ENCODE results near the gene ALDH9A1. TPM values are rescaled to one million over a fixed set of nuclear protein-coding genes. Genes with fewer than 3 reads are reported as not detected.
"Not testable (repeated sequence)": the region's sequence is repeated elsewhere in the genome, so short reads cannot be mapped to it uniquely, and the experiment has no call there.

Gene ALDH9A1
- total and polyA plus RNA-seq, 4 donors = 32.8 to 76.3 (median 51.1) TPM

DNA sequence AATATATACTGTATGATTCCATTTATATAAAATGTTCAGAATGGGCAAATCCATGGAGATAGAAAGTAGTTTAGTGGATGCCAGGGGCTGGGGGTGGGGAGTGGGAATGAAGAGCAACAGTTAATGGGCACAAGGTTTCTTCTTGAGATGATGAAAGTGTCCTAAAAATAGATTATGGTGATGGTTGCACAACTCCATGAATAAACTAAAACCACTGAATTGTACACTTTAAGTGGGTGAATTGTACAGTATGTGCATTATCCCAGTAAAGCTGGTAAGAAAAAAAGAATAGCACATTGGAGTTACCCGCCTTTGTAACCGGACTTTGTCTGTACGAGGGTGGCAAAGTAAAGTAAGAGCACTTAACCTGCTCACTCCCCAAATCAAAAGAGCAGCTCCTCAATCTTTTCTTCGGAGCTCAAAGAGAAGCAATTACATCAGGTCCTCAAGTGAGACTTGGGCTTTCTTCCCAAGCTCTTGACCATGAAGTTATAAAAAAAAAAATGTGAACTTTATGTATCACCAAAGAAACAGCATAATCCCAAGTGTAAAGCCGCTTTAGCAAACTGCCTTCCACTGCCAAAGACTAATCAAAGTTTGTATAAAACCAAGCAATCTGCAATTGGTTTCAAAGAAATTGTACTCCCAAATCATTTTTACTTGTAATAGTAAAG, 32.1 kb downstream of the ALDH9A1 start:
- Histone ChIP-seq H3K9ac (ENCODE audit: insufficient read depth in 1 of 2, low read length in 2 of 2) (no peak overlapping the region), H3K27ac (ENCODE audit: low read depth in 1 of 2, low read length in 1 of 2) (no peak overlapping the region), H3K27me3 (ENCODE audit: control insufficient read depth in 3 of 3, insufficient read depth in 3 of 3, low read length in 2 of 3) (no peaks in the 10 kb centered on the region), H3K36me3 (ENCODE audit: control insufficient read depth in 4 of 4, insufficient read depth in 4 of 4, low read length in 4 of 4) (peaks cover 24 to 69% (median 45%) of the 10 kb centered on the region in 4 donors), H3K9me3 (ENCODE audit: control insufficient read depth in 4 of 4, insufficient read depth in 3 of 4, low read length in 3 of 4) (no peaks in the 10 kb centered on the region), H3K4me1 (ENCODE audit: control insufficient read depth in 5 of 5, insufficient read depth in 5 of 5, low read length in 5 of 5) (peaks cover 0 to 1% (median 0%) of the 10 kb centered on the region in 5 donors), H3K4me3 (no peak overlapping the region)
- ATAC-seq (ENCODE audit: insufficient read depth, low FRiP score) = peak; percentile 51
- no peak for TF ChIP-seq CTCF (IDR thresholded peaks at IDR 0.05; ENCODE audit: control extremely low read depth, extremely low read depth)
- DNase-seq = peak in 2 of 3 donors; percentile 20 to 60
- WGBS, 2 donors = 56 to 57% methylated on average over 5 of the region's 5 CpGs

- Histone ChIP-seq H3K27ac (ENCODE audit: low read depth in 1 of 2, low read length in 1 of 2) (peak overlapping the region in 1 of 2 donors; percentile 2), H3K4me1 (ENCODE audit: control insufficient read depth in 5 of 5, insufficient read depth in 5 of 5, low read length in 5 of 5) (peaks cover 0 to 7% (median 0%) of the 10 kb centered on the region in 5 donors), H3K27me3 (ENCODE audit: control insufficient read depth in 3 of 3, insufficient read depth in 3 of 3, low read length in 2 of 3) (no peaks in the 10 kb centered on the region), H3K9ac (ENCODE audit: insufficient read depth in 1 of 2, low read length in 2 of 2) (no peak overlapping the region), H3K36me3 (ENCODE audit: control insufficient read depth in 4 of 4, insufficient read depth in 4 of 4, low read length in 4 of 4) (peaks cover 28 to 47% (median 36%) of the 10 kb centered on the region in 4 donors), H3K4me3 (no peak overlapping the region), H3K9me3 (ENCODE audit: control insufficient read depth in 4 of 4, insufficient read depth in 3 of 4, low read length in 3 of 4) (no peaks in the 10 kb centered on the region)
- ATAC-seq (ENCODE audit: insufficient read depth, low FRiP score) (no peak), DNase-seq (no peak)
- no peak for TF ChIP-seq CTCF (IDR thresholded peaks at IDR 0.05; ENCODE audit: control extremely low read depth, extremely low read depth)
- 84 to 88% methylated on average over 3 of the region's 3 CpGs for WGBS, 2 donors
Measured at GRCh38 chr1:165662186-165662585, 36.2 kb downstream of the ALDH9A1 start.

- ATAC-seq (ENCODE audit: insufficient read depth, low FRiP score) (no peak), DNase-seq (no peak)
- TF ChIP-seq CTCF (IDR thresholded peaks at IDR 0.05; ENCODE audit: control extremely low read depth, extremely low read depth) = no peak
- H3K4me1 ChIP-seq (ENCODE audit: control insufficient read depth in 5 of 5, insufficient read depth in 5 of 5, low read length in 5 of 5) = peaks cover 0 to 7% (median 0%) of the 10 kb centered on the region in 5 donors
- H3K4me3 ChIP-seq = no peak overlapping the region
- no peak overlapping the region for H3K9ac ChIP-seq (ENCODE audit: insufficient read depth in 1 of 2, low read length in 2 of 2)
- WGBS, 2 donors = 90 to 98% methylated on average over 2 of the region's 2 CpGs
- no peaks in the 10 kb centered on the region for H3K27me3 ChIP-seq (ENCODE audit: control insufficient read depth in 3 of 3, insufficient read depth in 3 of 3, low read length in 2 of 3)
- peaks cover 30 to 47% (median 35%) of the 10 kb centered on the region in 4 donors for H3K36me3 ChIP-seq (ENCODE audit: control insufficient read depth in 4 of 4, insufficient read depth in 4 of 4, low read length in 4 of 4)
- peak overlapping the region in 1 of 2 donors; percentile 2 for H3K27ac ChIP-seq (ENCODE audit: low read depth in 1 of 2, low read length in 1 of 2)
- no peaks in the 10 kb centered on the region for H3K9me3 ChIP-seq (ENCODE audit: control insufficient read depth in 4 of 4, insufficient read depth in 3 of 4, low read length in 3 of 4)
Measured at GRCh38 chr1:165661703-165662102, 36.7 kb downstream of the ALDH9A1 start.

DNA sequence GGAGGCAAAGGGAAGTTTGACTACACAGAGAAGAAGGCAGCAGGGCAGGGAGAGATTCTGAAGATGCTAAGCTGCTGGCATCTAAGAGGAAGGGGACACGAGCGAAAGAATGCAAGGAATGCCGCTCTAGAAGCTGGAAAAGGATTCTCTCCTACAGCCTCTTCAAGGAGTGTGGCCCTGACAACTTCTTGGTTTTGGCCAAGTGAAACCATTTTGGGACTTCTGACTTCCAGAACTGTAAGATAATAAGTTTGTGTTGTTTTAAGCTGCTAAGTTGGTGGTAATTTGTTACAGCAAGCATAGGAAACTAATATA, 38.8 kb downstream of the ALDH9A1 start:
- ATAC-seq (ENCODE audit: insufficient read depth, low FRiP score) (no peak), DNase-seq (no peak)
- Histone ChIP-seq H3K27me3 (ENCODE audit: control insufficient read depth in 3 of 3, insufficient read depth in 3 of 3, low read length in 2 of 3) (no peaks in the 10 kb centered on the region), H3K27ac (ENCODE audit: low read depth in 1 of 2, low read length in 1 of 2) (no peak overlapping the region), H3K36me3 (ENCODE audit: control insufficient read depth in 4 of 4, insufficient read depth in 4 of 4, low read length in 4 of 4) (peaks cover 34 to 42% (median 35%) of the 10 kb centered on the region in 4 donors), H3K4me1 (ENCODE audit: control insufficient read depth in 5 of 5, insufficient read depth in 5 of 5, low read length in 5 of 5) (peaks cover 0 to 7% (median 0%) of the 10 kb centered on the region in 5 donors), H3K9me3 (ENCODE audit: control insufficient read depth in 4 of 4, insufficient read depth in 3 of 4, low read length in 3 of 4) (no peaks in the 10 kb centered on the region), H3K9ac (ENCODE audit: insufficient read depth in 1 of 2, low read length in 2 of 2) (no peak overlapping the region), H3K4me3 (no peak overlapping the region)
- 62 to 74% methylated on average over 3 of the region's 3 CpGs for WGBS, 2 donors
- no peak for TF ChIP-seq CTCF (IDR thresholded peaks at IDR 0.05; ENCODE audit: control extremely low read depth, extremely low read depth)

- DNase-seq; H3K27me3 ChIP-seq (ENCODE audit: control insufficient read depth in 3 of 3, insufficient read depth in 3 of 3, low read length in 2 of 3); ATAC-seq (ENCODE audit: insufficient read depth, low FRiP score); H3K27ac ChIP-seq (ENCODE audit: low read depth in 1 of 2, low read length in 1 of 2); H3K9me3 ChIP-seq (ENCODE audit: control insufficient read depth in 4 of 4, insufficient read depth in 3 of 4, low read length in 3 of 4); H3K4me3 ChIP-seq; H3K4me1 ChIP-seq (ENCODE audit: control insufficient read depth in 5 of 5, insufficient read depth in 5 of 5, low read length in 5 of 5); H3K9ac ChIP-seq (ENCODE audit: insufficient read depth in 1 of 2, low read length in 2 of 2): not testable (repeated sequence)
- 96 to 97% methylated on average over 9 of the region's 9 CpGs for WGBS, 2 donors
- H3K36me3 ChIP-seq (ENCODE audit: control insufficient read depth in 4 of 4, insufficient read depth in 4 of 4, low read length in 4 of 4) = peaks cover 33 to 41% (median 36%) of the 10 kb centered on the region in 4 donors
Measured at GRCh38 chr1:165658766-165659580, 39.4 kb downstream of the ALDH9A1 start.

Data from lung (tissue), 12 donors.